H7 (cell line): Measurements from ENCODE around the gene HES1. TPM values are rescaled to one million over a fixed set of nuclear protein-coding genes. Genes with fewer than 3 reads are reported as not detected.

Source experiments
- DNase-seq: peaks from one replicate; pipeline ENCODE4 v3.0.0; 2012
- H3K27me3 ChIP-seq: 2 replicates; pipeline ENCODE4 v1.6.0; 2011; ENCODE audit warnings: mild to moderate bottlenecking, low read length; ENCODE audit not compliant: control insufficient read depth, insufficient read depth
- H3K36me3 ChIP-seq: replicated peaks from 2 replicates; pipeline ENCODE4 v1.5.1; 2011; ENCODE audit warnings: low read length; ENCODE audit not compliant: control insufficient read depth, insufficient read depth
- H3K4me3 ChIP-seq: 2 replicates; pipeline ENCODE4 v1.5.1; 2011; ENCODE audit warnings: low read depth, mild to moderate bottlenecking, control low read depth, low read length, moderate library complexity; ENCODE audit not compliant: insufficient read depth
- total RNA-seq: library from RNA; depleted of rRNA; stranded (reverse); fragments of >200 nt; shearing (Covaris generic); gene quantifications from 2 replicates; pipeline ENCODE4 v1.2.3, GENCODE V29; 2014

Gene HES1
- total RNA-seq, 1 experiment from 2014 or later: 70.9 TPM

DNA sequence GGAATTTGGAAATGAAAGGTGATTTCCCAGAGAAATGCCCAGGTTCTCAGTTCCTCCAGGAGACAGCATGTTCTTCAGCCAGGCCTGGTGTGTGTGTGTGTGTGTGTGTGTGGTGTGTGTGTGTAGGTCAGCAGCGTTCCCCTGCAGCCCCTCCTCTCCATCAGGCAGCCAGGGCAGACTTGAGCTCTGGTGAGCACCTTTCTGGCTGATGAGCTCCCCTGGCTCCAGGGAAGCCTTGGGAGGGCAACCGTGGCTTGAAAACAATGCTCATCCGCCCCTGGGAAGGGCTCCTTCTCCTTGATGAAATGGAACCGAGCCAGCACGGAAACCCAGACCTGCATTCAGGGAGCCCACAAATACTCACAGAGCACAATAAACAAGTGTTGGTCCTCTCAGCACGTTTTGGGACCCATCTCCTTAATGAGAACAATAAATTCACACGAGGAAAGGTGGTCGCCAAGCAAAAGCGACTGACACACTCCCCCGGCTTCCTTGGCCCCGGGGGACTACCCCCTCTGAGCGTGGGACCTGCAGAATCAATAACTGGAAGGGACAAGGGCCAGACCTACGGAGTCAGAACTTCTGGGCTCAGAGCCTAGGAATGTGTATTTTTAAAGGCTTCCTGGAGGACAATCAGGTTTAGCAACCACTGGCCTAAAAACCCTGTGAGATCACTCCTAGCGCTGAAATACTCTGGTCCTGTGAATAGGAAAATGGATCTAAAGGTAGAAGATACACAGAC is 38.6 kb upstream of the HES1 start:
- DNase-seq: no peak
- Histone ChIP-seq H3K4me3 (no peak overlapping the region), H3K27me3 (peaks cover 2% of the 10 kb centered on the region), H3K36me3 (no peaks in the 10 kb centered on the region)

DNA sequence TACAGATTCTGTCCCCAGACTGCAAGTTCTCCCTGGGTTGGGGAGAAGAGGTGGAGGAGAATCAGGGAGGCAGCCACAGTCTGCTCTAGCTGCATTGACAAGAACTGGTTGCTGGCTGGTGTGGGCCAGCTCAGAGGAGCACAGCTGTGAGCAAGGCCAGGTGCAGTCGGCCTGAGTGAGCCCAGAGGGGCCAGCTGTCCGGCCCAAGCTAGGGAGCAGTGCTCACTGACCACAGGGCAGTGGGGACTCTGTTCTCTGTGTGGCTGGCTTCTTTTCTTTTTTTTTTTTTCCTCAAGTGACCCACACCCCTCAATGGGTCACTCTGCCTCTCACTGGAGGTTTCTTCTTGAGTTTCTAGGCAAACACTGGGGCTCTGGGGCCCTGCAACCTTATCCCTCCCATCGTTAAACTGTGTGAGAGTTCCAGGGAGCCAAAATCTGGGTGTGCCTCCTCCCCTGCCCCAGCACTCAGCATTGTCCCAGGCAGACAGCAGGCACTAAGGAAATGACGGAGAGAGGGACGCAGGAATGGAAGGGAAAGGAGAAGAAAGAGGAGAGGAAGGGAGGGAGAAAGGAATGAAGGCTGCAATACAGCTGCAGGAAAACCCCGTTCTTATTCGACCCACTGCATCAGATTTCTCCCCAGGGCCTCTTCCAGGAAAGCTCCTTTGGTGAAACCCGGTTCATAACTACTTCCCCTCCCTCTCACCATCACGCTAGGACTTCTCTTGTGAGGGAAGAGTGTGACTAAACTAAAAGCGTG is 37.7 kb upstream of the HES1 start:
- peaks cover 2% of the 10 kb centered on the region for H3K27me3 ChIP-seq
- no peaks in the 10 kb centered on the region for H3K36me3 ChIP-seq
- no peak for DNase-seq
- H3K4me3 ChIP-seq: no peak overlapping the region

DNA sequence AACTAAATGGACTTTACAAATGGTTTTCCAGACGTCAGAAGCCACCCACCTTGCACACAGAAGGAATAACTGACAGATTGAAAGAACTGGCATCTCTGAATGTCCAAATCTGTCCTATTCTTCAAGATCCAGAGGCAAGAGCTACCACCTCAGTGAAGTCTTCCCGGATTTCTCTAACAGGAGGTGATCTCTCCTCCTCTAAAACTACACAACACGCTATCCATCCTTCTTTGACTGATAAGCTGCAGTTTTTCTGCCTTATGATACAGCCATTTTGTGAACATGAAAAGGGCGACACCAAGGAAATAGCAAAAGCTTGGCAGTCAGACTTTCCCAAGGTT is 37.1 kb upstream of the HES1 start:
- DNase-seq: no peak
- Histone ChIP-seq H3K4me3 (no peak overlapping the region), H3K27me3 (peaks cover 2% of the 10 kb centered on the region), H3K36me3 (no peaks in the 10 kb centered on the region)

DNA sequence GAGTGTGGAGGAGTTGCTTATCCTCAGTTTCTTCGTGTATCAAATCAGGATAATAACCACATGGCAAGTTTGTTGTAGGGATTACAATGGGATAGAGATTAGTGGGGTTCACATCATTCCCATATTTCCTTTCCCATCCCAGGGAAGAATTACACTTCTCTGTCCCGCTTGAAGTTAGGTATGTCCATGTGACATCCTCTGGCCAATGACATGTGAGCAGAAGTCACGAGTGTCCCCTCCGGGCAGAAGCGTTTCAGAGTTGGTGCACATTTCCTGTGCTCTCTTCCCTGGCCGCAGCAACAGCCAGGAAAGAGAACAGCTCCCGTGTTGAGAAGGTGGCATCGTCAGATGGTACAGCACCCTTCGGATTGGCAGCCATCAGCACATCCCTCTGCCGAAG is 36.7 kb upstream of the HES1 start:
- Histone ChIP-seq H3K36me3 (no peaks in the 10 kb centered on the region), H3K4me3 (no peak overlapping the region), H3K27me3 (peaks cover 2% of the 10 kb centered on the region)
- no peak for DNase-seq

DNA sequence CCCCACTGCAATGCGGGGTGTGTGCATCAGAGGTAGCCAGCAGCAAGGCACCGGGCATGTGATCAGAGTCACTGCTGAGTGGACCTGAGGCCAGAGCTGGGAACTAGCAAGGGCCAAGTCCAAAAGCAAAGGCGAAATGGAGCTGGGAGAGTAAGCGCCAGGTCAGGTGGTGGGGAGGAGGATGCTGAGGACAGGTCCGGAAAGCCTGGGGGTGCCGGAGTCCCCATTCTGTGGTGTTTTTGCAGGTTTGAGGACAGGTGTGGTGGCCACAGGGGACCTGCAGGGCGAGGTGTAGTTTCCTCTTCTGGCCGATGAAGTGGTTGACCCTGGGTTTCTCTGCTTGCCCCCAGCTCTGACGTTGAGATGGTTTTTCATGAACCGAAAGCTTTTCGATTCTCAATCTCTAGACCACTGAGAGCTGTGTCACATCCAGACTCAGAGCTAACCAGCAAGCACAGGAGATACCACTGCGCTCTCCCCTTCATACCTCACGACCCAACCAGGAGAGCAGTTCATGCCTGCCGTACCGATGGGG is 35.0 kb upstream of the HES1 start:
- Histone ChIP-seq H3K27me3 (peaks cover 2% of the 10 kb centered on the region), H3K4me3 (no peak overlapping the region), H3K36me3 (no peaks in the 10 kb centered on the region)
- DNase-seq: no peak

DNA sequence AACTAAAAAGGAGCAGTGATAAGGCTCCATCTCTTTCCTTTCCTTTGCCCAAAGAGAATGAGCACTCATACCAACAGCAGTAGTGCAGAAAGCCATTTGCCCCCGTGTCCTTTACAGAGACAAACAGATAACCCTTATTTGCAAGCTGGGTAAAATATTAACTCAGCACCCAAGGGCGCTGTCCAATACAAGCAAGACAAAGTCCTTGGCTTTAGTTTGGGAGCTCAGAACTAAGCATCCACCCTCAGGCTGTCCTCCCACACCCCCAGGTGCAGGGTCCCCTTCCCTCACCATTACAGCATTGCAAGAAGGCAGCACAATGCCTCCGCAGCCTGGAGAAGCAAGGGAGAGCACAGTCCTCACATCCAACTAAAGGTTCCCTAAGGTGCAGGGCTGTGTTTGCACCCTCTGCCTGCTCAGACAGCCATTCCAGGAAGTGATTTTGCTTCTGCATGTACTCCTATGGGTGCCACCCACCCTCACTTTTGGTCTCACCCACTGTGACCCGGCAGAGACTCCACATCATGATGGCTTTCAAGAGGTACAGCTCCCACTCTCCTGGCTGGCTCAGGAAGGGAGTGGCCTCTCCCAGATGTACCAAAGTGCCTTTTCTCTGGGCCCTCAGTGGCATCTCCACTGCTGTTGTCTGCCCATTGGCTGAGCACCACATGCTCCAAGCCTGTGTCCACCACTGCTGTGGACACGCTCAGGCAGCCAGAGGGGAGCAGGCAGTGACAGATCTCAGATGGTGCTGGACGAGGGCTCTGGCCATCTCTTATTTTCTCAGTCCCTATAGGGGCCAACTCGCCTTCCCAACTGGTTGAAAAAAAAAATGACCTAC is 34.1 kb upstream of the HES1 start:
- Histone ChIP-seq H3K36me3 (no peaks in the 10 kb centered on the region), H3K27me3 (peaks cover 2% of the 10 kb centered on the region), H3K4me3 (no peak overlapping the region)
- DNase-seq: no peak

DNA sequence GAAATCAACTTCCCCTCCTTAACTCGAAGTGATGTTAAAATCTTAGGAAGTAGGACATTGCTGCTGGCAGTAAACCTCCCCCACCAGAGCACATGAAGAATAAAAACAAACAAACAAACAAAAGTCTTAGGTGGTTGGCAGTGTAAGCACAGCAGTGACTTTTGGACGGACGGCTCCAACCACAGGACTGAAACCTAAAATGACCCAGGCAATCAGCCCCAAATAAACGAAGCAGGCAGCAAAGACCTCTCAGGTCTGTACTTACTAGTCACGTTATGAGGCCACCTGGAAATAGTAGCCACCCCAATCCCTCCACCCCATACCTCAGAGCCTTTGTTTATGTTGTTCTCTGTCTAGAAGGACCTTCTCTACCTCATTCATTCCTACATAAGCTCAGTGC is 33.5 kb upstream of the HES1 start:
- no peak overlapping the region for H3K4me3 ChIP-seq
- peaks cover 2% of the 10 kb centered on the region for H3K27me3 ChIP-seq
- H3K36me3 ChIP-seq: no peaks in the 10 kb centered on the region
- no peak for DNase-seq

DNA sequence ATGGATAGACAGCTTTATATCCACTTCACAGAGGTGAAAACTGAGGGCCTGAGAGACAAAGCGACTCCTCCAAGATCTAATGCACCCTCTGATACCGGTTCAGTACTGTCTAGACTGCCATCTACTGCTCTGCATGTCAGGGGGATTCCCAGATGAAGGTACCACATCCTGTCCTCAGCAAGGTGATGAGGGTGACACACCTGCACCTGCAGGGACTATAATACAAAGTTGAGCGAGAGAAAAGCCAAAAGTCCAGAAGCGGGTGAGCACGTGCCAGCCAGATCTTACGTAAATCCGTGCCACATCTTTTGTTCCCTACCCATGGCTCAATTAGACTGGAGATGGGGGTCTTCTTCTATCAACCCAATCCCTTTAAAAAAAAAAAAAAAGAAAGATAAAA is 32.4 kb upstream of the HES1 start:
- Histone ChIP-seq H3K36me3 (no peaks in the 10 kb centered on the region), H3K4me3 (no peak overlapping the region), H3K27me3 (peaks cover 2% of the 10 kb centered on the region)
- DNase-seq: no peak

DNA sequence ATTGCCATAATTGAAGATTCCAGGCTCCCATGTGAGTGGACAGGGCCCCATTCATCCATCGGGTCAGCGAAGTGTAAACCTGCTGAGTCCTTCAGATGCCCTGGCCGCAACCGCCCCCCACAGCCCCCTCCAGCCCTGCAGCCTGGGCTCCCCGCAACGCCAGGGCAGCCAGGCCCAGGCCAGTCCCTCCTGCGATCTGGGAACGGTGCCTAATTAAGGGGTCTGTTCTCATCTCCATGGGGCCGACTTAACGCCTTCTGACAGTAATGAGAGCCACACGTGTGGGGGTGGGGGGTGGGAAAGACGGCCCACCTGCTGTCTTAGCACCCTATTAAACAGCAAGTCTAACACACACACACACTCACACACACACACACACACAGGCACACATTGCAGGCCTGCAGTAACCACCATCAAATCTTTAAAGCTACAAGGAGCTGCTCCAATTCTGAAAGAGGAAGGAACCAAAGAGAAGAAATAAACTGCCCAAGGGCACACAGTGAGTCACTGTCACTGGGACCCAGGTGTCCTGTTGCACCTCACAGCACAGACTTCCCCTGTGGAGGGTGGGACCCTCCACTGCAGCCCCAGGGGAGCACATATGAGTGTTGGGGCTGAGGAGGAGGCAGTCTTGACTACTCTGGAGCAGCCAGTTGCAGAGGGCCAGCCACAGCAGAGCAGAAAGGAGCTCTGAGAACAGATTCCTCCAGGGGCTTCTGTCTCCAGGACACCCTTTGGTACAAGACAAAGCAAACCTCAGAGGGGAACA is 31.8 kb upstream of the HES1 start:
- DNase-seq: no peak
- H3K36me3 ChIP-seq: no peaks in the 10 kb centered on the region
- H3K27me3 ChIP-seq: peaks cover 2% of the 10 kb centered on the region; the same call in 1 of the 2 replicates
- no peak overlapping the region for H3K4me3 ChIP-seq

DNA sequence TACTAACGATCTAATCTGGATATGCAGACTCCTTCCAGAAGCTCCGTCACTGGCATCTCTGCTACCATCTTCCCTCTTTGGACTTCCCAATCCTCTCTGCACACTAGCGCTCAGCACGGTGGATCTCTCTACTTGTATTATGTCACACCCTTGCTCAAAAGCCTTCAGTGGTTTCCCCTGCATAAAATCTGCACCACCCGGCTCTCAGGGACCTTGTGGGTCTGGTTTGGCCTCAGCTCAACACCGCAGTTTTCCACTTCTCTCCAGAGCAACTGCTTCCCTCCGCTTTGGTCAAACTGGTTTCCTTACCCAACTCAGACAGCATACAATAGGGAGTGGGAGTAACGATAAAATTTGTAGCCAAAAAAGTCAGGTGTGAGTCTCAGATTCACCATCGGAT is 30.7 kb upstream of the HES1 start:
- H3K36me3 ChIP-seq: no peaks in the 10 kb centered on the region
- no peak overlapping the region for H3K4me3 ChIP-seq
- no peak for DNase-seq
- peaks cover 2% of the 10 kb centered on the region; the same call in 1 of the 2 replicates for H3K27me3 ChIP-seq

DNA sequence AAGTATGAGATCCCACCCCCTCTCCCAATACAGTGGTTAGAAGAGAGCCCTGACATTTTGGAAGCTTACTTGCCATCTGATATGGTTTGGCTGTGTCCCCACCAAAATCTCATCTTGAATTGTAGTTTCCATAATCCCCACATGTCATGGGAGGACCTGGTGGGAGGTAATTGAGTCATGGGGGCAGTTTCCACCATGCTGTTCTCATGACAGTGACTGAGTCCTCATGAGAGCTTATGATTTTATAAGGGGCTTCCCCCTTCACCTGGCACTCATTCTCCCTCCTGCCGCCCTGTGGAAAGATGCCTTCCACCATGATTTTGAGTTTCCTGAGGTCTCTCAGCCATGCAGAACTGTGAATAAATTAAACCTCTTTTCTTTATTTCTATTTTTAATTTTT is 28.8 kb upstream of the HES1 start:
- Histone ChIP-seq H3K36me3 (no peaks in the 10 kb centered on the region), H3K4me3 (no peak overlapping the region), H3K27me3 (no peaks in the 10 kb centered on the region)
- no peak for DNase-seq

DNA sequence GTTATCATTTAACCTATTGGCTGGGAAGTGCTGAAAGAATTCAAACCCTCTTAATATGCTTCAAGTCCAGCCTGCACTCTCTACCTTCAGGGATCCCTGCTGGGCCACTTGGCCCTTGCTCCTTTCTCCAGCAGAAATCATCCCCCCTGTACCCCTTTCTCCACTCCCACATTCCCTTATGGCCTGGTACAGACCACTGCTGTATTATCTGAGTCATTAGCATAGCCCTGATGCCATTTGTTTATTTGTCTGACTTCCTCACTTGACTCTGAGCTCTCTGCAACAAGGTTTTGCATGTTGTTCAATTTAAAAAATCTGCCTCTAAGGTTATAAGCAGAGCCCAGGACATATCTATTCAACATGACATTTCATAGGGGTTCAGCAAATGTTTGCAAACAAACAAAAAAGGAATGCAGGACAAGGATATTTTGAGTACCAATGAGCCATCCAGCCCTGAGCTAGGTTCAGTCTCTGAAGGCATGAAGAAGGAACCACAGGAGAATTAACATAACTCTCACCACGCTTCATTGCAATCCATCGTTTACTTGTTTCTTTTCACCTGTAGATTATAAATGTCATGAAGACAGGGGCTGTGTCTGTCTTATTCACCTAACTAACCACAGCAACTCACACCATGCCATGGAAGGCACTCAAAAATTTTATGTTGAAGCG is 26.6 kb upstream of the HES1 start:
- Histone ChIP-seq H3K4me3 (no peak overlapping the region), H3K36me3 (no peaks in the 10 kb centered on the region), H3K27me3 (no peaks in the 10 kb centered on the region)
- no peak for DNase-seq

DNA sequence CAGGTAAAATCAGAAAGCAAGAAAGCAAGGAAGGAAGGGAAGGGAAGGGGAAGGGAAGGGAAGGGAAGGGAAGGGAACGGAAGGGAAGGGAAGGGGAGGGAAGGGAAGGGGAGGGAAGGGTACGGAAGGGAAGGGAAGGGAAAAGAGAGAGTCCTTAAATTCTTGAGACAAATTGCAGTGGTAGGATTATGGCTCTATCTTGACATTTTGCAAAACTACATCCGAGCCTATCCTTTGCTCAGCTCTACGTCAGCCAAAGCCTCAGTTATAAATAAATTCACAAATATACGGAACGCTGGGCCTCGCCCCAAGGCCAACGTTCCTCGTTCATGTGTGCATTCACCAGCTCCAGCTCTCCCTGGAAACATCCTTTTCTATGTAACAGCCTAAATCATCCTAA is 25.5 kb upstream of the HES1 start:
- no peaks in the 10 kb centered on the region for H3K36me3 ChIP-seq
- DNase-seq: no peak
- H3K27me3 ChIP-seq: no peaks in the 10 kb centered on the region
- H3K4me3 ChIP-seq: no peak overlapping the region

DNA sequence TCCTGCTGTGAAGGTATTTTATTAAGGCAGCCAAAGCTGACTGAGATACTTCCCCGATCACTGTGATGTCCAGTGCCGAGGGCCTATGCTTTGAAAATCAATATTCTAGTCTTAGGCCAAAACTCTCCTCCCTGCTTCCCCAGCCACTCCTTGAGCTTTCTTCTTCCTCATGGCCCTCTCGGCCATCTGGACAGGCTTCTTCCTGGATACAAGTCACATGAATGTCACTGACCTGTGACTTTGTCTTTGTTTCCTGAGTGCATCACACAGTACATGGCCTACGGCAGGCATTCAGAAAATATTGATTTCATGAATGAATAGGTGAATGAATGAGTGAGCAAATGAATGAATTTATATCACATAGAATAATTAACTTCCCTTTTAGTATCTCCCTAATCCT is 24.6 kb upstream of the HES1 start:
- no peaks in the 10 kb centered on the region for H3K36me3 ChIP-seq
- no peak for DNase-seq
- H3K27me3 ChIP-seq: no peaks in the 10 kb centered on the region
- H3K4me3 ChIP-seq: no peak overlapping the region
